Measurements from ENCODE around the gene PGPEP1.

PGPEP1 gene

GRCh38 chr19:18330868-18331267, 9.5 kb upstream of the PGPEP1 start:
- in situ Hi-C loops (cut with MboI; ENCODE audit: low sequenced_read_pairs, unreplicated experiment) = no loop called here

GRCh38 chr19:18332917-18333530, 7.4 kb upstream of the PGPEP1 start:
- no peak for DNase-seq (ENCODE audit: low spot score)
- TF ChIP-seq CTCF (IDR thresholded peaks at IDR 0.05; ENCODE audit: borderline replicate concordance, control extremely low read depth, extremely low read depth, insufficient read depth, missing control alignments) = no peak
- in situ Hi-C loops (cut with MboI; ENCODE audit: low sequenced_read_pairs, unreplicated experiment) = no loop called here

More at GRCh38 chr19:18330868-18331267, 9.5 kb upstream of the PGPEP1 start:
- TF ChIP-seq CTCF (IDR thresholded peaks at IDR 0.05; ENCODE audit: borderline replicate concordance, control extremely low read depth, extremely low read depth, insufficient read depth, missing control alignments) = no peak
- no peak for DNase-seq (ENCODE audit: low spot score)

GRCh38 chr19:18333680-18334079, 6.7 kb upstream of the PGPEP1 start:
- no peak for TF ChIP-seq CTCF (IDR thresholded peaks at IDR 0.05; ENCODE audit: borderline replicate concordance, control extremely low read depth, extremely low read depth, insufficient read depth, missing control alignments)
- in situ Hi-C loops (cut with MboI; ENCODE audit: low sequenced_read_pairs, unreplicated experiment) = no loop called here
- DNase-seq (ENCODE audit: low spot score) = no peak

- in situ Hi-C loops (cut with MboI; ENCODE audit: low sequenced_read_pairs, unreplicated experiment) = no loop called here
- DNase-seq (ENCODE audit: low spot score) = no peak
- no peak for TF ChIP-seq CTCF (IDR thresholded peaks at IDR 0.05; ENCODE audit: borderline replicate concordance, control extremely low read depth, extremely low read depth, insufficient read depth, missing control alignments)
Measured at GRCh38 chr19:18336121-18336520, 4.3 kb upstream of the PGPEP1 start.

- TF ChIP-seq CTCF (IDR thresholded peaks at IDR 0.05; ENCODE audit: borderline replicate concordance, control extremely low read depth, extremely low read depth, insufficient read depth, missing control alignments) = no peak
- no peak for DNase-seq (ENCODE audit: low spot score)
- in situ Hi-C loops (cut with MboI; ENCODE audit: low sequenced_read_pairs, unreplicated experiment) = no loop called here
Measured at GRCh38 chr19:18338541-18338940, 1.9 kb upstream of the PGPEP1 start.

GRCh38 chr19:18339723-18340122, 675 bp upstream of the PGPEP1 start:
- in situ Hi-C loops (cut with MboI; ENCODE audit: low sequenced_read_pairs, unreplicated experiment) = no loop called here
- no peak for TF ChIP-seq CTCF (IDR thresholded peaks at IDR 0.05; ENCODE audit: borderline replicate concordance, control extremely low read depth, extremely low read depth, insufficient read depth, missing control alignments)
- peak; percentile 51 for DNase-seq (ENCODE audit: low spot score)

All from GM13976 (cell line).